Measurements from ENCODE around the gene RAD51B. TPM values are rescaled to one million over a fixed set of nuclear protein-coding genes. Genes with fewer than 3 reads are reported as not detected.

Gene RAD51B
- total and polyA plus RNA-seq, 2 of the 13 experiments (the other 11 are each of a cell fraction or from before 2014, with no cell fraction given), result 7.0 to 9.5 TPM

DNA sequence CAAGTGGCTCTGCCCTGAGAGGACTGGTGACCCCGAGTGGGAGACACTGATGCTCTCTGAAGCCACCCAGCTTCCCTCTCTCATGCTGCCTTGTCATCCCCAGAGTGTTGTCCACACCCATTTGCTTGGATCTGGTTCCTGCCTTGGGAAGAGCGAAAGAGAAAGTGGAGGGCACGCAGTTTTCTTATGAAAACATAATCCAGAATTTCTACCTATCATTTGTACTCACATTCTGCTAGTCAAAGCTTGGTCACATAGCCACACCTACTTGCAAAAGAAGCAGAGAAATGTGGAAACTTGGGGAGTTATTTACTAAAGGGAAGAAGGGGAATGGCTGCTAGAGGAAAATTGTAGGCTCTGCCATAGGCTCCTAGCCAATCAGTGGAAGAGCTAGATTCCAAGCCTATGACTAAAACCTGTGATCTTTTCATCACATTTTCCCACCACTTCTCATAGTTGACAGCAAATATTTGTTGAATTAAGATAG is 647.0 kb downstream of the RAD51B start:
- Histone ChIP-seq H3K79me2 (ENCODE audit: insufficient read depth, low read length) (no peaks in the 10 kb centered on the region), H3K36me3 (replicated peaks in 1 of 2; ENCODE audit: control insufficient read depth in 1 of 2, insufficient read depth in 2 of 2, low read length in 2 of 2) (no peaks in the 10 kb centered on the region), H2AFZ (ENCODE audit: low read length) (no peak overlapping the region), H3K4me2 (ENCODE audit: low read depth, low read length) (no peak overlapping the region), H3K9me3 (ENCODE audit: low read length) (no peaks in the 10 kb centered on the region), H3K27me3 (ENCODE audit: control insufficient read depth in 1 of 2, insufficient read depth in 2 of 2, low read length in 2 of 2) (no peaks in the 10 kb centered on the region), H3K4me3 (replicated peaks in 1 of 3; ENCODE audit: insufficient read depth in 1 of 3, low read depth in 2 of 3, low read length in 3 of 3) (no peak overlapping the region), H3K9ac (ENCODE audit: insufficient read depth, low read depth, low read length) (no peak overlapping the region), H3K4me1 (ENCODE audit: insufficient read depth, low read length) (peaks cover 48% of the 10 kb centered on the region), H4K20me1 (ENCODE audit: insufficient read depth, low read length) (no peaks in the 10 kb centered on the region), H3K27ac (ENCODE audit: extremely low read length, insufficient read depth, low read length) (no peak overlapping the region)
- no peak for FAIRE-seq
- 86% methylated on average over 3 of the region's 3 CpGs for WGBS (ENCODE audit: low lambda C conversion rate)
- in situ Hi-C loops (cut with HindIII; ENCODE audit: extremely low pct_ligation_motif_present, low pct_unique_long_range_greater_than_20kb), result no loop called here
- TF ChIP-seq, protein P1, sequence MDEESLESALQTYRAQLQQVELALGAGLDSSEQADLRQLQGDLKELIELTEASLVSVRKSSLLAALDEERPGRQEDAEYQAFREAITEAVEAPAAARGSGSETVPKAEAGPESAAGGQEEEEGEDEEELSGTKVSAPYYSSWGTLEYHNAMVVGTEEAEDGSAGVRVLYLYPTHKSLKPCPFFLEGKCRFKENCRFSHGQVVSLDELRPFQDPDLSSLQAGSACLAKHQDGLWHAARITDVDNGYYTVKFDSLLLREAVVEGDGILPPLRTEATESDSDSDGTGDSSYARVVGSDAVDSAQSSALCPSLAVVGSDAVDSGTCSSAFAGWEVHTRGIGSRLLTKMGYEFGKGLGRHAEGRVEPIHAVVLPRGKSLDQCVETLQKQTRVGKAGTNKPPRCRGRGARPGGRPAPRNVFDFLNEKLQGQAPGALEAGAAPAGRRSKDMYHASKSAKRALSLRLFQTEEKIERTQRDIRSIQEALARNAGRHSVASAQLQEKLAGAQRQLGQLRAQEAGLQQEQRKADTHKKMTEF (CRISPR knock-in tag; IDR thresholded peaks at IDR 0.05), result no peak
- DNase-seq (ENCODE audit: low spot score), result peak; percentile 63
- ATAC-seq, result no peak
- POLR2A ChIA-PET, result no interaction called here
- no TSS peak for BruUV-seq (replicated peaks)
- CTCF ChIA-PET (ENCODE audit: low intra/inter-chr PET ratio, low total read pairs), result no interaction called here
- intact Hi-C loops (cut with micrococcal nuclease; ENCODE audit: unreplicated experiment), result loop anchor here (10.0 kb wide), 4 partner anchors 98 to 348 kb away; no protein-coding TSS in a partner anchor

DNA sequence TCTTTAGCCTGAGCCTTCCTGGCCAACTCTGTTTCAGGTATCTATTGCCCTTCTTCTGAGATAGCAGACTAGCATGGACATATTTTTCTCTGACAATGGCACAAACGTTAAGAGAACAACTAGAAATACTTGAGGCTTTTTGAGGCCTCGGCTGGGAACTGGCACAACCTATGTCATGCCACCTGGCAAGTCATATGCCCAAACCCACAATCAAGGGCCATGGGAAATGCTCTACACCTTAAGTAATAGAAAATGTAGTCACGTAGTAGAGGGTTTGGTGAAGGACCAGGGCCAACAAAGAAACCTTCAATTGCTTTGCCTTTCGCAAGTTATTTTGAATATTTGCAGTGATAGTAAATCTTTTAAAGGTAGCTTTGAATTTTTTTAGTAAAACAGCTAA is 647.8 kb downstream of the RAD51B start:
- 79% methylated on average over 4 of the region's 4 CpGs for WGBS (ENCODE audit: low lambda C conversion rate)
- CTCF ChIA-PET (ENCODE audit: low intra/inter-chr PET ratio, low total read pairs), result no interaction called here
- no peak for ATAC-seq
- Histone ChIP-seq H3K9me3 (ENCODE audit: low read length) (no peaks in the 10 kb centered on the region), H3K79me2 (ENCODE audit: insufficient read depth, low read length) (no peaks in the 10 kb centered on the region), H3K4me1 (ENCODE audit: insufficient read depth, low read length) (peaks cover 48% of the 10 kb centered on the region), H4K20me1 (ENCODE audit: insufficient read depth, low read length) (no peaks in the 10 kb centered on the region), H3K27me3 (ENCODE audit: control insufficient read depth in 1 of 2, insufficient read depth in 2 of 2, low read length in 2 of 2) (no peaks in the 10 kb centered on the region), H3K36me3 (replicated peaks in 1 of 2; ENCODE audit: control insufficient read depth in 1 of 2, insufficient read depth in 2 of 2, low read length in 2 of 2) (no peaks in the 10 kb centered on the region), H2AFZ (ENCODE audit: low read length) (no peak overlapping the region), H3K4me3 (replicated peaks in 1 of 3; ENCODE audit: insufficient read depth in 1 of 3, low read depth in 2 of 3, low read length in 3 of 3) (no peak overlapping the region), H3K4me2 (ENCODE audit: low read depth, low read length) (no peak overlapping the region), H3K27ac (ENCODE audit: extremely low read length, insufficient read depth, low read length) (no peak overlapping the region), H3K9ac (ENCODE audit: insufficient read depth, low read depth, low read length) (no peak overlapping the region)
- in situ Hi-C loops (cut with HindIII; ENCODE audit: extremely low pct_ligation_motif_present, low pct_unique_long_range_greater_than_20kb), result no loop called here
- no peak for FAIRE-seq
- intact Hi-C loops (cut with micrococcal nuclease; ENCODE audit: unreplicated experiment), result loop anchor here (10.0 kb wide), 4 partner anchors 97 to 347 kb away; no protein-coding TSS in a partner anchor
- POLR2A ChIA-PET, result interaction anchor here (1.9 kb wide), 1 partner anchor 8 kb away, joined by 11 read pairs; no protein-coding TSS in a partner anchor
- no TSS peak for BruUV-seq (replicated peaks)
- DNase-seq (ENCODE audit: low spot score), result no peak
- TF ChIP-seq PAX8 (CRISPR knock-in tag; IDR thresholded peaks at IDR 0.05; ENCODE audit: borderline replicate concordance) (no peak), ZNF17 (CRISPR knock-in tag; IDR thresholded peaks at IDR 0.05) (no peak), HNRNPK (IDR thresholded peaks at IDR 0.05; ENCODE audit: low read depth, low read length, poor library complexity, severe bottlenecking) (no peak), ZNF430 (CRISPR knock-in tag; IDR thresholded peaks at IDR 0.05) (no peak), NFRKB (IDR thresholded peaks at IDR 0.05) (no peak), RCOR2 (CRISPR knock-in tag; IDR thresholded peaks at IDR 0.05) (no peak), TCF12 (IDR thresholded peaks at IDR 0.05) (no peak), TCF12 (CRISPR knock-in tag; IDR thresholded peaks at IDR 0.05) (no peak), HOXA3 (CRISPR knock-in tag; IDR thresholded peaks at IDR 0.05) (no peak), DNMT3B (CRISPR knock-in tag; conservative IDR thresholded peaks at IDR 0.05) (no peak), ISX (CRISPR knock-in tag; conservative IDR thresholded peaks at IDR 0.05) (no peak), NFKBIZ (CRISPR knock-in tag; IDR thresholded peaks at IDR 0.05) (no peak)
- TF ChIP-seq, protein P2, sequence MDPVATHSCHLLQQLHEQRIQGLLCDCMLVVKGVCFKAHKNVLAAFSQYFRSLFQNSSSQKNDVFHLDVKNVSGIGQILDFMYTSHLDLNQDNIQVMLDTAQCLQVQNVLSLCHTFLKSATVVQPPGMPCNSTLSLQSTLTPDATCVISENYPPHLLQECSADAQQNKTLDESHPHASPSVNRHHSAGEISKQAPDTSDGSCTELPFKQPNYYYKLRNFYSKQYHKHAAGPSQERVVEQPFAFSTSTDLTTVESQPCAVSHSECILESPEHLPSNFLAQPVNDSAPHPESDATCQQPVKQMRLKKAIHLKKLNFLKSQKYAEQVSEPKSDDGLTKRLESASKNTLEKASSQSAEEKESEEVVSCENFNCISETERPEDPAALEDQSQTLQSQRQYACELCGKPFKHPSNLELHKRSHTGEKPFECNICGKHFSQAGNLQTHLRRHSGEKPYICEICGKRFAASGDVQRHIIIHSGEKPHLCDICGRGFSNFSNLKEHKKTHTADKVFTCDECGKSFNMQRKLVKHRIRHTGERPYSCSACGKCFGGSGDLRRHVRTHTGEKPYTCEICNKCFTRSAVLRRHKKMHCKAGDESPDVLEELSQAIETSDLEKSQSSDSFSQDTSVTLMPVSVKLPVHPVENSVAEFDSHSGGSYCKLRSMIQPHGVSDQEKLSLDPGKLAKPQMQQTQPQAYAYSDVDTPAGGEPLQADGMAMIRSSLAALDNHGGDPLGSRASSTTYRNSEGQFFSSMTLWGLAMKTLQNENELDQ (CRISPR knock-in tag; IDR thresholded peaks at IDR 0.05; ENCODE audit: borderline replicate concordance), result no peak
- TF ChIP-seq, protein P3, sequence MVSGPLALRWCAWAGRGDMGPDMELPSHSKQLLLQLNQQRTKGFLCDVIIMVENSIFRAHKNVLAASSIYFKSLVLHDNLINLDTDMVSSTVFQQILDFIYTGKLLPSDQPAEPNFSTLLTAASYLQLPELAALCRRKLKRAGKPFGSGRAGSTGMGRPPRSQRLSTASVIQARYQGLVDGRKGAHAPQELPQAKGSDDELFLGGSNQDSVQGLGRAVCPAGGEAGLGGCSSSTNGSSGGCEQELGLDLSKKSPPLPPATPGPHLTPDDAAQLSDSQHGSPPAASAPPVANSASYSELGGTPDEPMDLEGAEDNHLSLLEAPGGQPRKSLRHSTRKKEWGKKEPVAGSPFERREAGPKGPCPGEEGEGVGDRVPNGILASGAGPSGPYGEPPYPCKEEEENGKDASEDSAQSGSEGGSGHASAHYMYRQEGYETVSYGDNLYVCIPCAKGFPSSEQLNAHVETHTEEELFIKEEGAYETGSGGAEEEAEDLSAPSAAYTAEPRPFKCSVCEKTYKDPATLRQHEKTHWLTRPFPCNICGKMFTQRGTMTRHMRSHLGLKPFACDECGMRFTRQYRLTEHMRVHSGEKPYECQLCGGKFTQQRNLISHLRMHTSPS (CRISPR knock-in tag; IDR thresholded peaks at IDR 0.05; ENCODE audit: low read depth), result no peak

Measured in HepG2 (cell line).